ENCODE data around the gene YARS2.

DNA sequence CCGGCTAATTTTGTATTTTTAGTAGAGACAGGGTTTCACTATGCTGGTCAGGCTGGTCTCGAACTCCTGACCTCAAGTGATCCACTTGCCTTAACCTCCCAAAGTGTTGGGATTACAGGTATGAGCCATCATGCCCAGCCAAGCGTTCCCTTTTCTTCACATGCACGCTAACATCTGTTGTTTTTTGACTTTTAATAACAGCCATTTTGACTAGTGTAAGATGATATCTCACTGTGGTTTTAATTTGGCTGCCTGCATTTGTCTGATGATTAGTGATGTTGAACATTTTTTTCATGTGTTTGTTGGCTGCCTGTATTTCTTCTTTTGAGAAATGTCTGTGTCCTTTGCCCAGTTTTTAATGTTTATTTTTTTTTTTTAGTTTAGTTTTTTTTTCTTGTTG, 10.2 kb upstream of the YARS2 start:
- TF ChIP-seq, protein P1, sequence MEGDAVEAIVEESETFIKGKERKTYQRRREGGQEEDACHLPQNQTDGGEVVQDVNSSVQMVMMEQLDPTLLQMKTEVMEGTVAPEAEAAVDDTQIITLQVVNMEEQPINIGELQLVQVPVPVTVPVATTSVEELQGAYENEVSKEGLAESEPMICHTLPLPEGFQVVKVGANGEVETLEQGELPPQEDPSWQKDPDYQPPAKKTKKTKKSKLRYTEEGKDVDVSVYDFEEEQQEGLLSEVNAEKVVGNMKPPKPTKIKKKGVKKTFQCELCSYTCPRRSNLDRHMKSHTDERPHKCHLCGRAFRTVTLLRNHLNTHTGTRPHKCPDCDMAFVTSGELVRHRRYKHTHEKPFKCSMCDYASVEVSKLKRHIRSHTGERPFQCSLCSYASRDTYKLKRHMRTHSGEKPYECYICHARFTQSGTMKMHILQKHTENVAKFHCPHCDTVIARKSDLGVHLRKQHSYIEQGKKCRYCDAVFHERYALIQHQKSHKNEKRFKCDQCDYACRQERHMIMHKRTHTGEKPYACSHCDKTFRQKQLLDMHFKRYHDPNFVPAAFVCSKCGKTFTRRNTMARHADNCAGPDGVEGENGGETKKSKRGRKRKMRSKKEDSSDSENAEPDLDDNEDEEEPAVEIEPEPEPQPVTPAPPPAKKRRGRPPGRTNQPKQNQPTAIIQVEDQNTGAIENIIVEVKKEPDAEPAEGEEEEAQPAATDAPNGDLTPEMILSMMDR (IDR thresholded peaks at IDR 0.05): no peak
- TF ChIP-seq POLR2AphosphoS5 (IDR thresholded peaks at IDR 0.05) (no peak), EP300 (IDR thresholded peaks at IDR 0.05) (no peak)

Measured in esophagus muscularis mucosa (tissue), 4 donors.